Inferior parietal cortex (tissue), 1 donor: ENCODE data around the gene LARGE1.

Experiments
- DNase-seq: peaks from one replicate; pipeline ENCODE4 v3.0.0-alpha.2; 2016; ENCODE audit errors: extremely low spot score

Gene LARGE1

DNA sequence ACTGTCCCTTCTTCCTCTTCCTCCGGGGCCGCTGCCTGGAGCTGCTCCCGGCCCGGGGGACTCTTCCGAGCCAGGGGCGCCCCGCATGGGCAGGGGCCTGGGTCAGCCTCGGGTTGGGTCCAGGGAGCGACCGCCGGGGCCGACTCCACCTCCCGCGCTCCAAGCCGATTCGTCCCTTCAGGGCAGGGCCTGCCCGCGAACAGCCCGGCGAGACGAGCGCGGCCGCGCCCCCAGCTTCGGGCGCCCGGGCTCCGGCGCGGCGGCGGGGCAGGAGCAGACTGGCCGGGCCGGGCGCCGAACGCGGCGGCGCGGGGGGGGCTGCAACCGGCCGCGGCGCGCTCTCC is at the start of gene LARGE1:
Gene LARGE1 (minus strand): TSS at position 280 of the 344 bp plus-strand sequence.
- DNase-seq: no peak

DNA sequence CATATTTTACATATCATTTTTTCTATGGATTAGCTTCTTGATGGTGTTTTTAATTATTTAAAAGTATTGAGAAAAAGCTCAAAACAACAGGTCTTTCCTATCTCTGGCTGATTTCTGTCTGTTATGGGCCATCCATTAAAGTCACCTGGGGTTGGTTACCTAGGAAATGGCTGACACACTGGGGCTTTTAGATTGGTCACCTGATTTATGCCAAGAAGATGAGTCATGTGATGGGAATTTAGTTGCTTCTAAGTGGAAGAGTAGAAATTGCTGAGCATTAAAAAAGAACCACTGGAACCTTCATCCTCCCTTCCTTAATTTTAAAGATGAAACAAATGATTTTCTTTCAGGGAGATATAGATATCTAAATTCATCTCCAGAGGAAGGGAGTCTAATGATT is 48.8 kb upstream of the LARGE1 start:
- no peak for DNase-seq

DNA sequence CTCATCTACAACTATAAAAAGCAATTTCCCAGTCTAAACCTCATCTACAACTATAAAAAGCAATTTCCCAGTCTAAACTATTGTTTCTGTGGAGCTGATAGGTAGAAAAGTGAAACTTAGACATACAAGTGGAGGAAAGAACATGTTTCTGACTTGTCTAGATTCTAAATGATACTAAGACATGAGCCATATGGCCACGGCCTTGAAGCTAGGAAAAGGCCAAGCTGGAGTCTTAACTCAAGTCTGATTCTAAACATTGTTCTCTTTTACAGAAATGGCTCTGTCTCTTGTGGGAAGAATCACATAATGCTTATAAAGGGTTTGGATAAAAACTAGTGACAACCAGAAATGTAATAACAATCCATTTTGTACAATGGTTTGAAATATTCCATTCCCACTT is 43.8 kb upstream of the LARGE1 start:
- DNase-seq: no peak

DNA sequence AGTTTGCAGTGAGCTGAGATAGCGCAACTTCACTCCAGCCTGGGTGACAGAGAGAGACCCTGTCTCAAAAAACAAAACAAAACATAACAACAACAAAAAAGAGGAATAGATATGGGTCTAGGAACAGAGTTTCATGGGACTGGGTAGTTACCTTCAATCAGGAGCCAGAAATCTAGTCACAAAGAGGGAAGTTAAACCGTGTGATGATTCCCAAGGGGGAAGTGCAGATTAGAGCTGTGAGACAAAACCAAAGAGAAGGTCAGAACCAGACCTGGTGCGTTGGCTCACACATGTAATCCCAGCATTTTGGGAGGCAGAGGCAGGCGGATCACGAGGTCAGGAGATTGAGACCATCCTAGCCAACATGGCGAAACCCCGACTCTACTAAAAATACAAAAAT is 42.1 kb upstream of the LARGE1 start:
- no peak for DNase-seq

DNA sequence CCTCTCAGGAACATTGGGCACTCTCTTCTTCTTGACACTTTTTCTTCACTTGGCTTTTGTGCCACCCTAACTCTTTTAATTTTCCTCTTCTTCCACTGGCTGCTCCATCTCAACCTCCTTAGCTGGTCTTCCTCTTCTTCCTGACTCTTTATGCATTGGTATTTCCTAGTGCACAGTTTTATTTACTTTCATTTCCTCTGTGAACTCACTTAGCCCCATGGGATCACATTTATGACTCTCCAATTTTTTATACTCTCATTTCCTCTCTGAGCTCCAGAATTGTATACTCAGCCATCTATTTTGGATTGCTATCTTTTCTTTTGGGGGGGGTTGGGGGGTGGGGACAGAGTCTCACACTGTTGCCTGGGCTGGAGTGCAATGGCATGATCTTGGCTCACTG is 38.5 kb upstream of the LARGE1 start:
- no peak for DNase-seq

DNA sequence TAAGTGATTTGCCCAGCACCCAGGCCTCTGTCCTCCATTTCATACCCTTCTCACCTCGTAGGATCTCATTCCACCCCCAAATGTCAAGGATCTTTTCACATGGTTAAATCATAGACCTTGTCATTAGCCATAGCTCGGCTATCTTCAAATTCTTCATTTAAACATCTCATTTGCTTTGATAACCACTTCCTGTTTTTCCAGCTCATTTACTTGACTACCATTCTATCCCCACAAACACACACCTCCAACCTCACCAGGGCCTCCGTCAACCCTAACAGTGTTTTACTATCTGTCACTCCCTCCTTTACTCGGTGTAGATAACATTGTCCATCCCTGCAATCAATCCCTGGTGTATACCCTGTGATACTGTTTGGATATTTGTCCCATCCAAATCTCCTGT is 36.8 kb upstream of the LARGE1 start:
- DNase-seq: no peak

DNA sequence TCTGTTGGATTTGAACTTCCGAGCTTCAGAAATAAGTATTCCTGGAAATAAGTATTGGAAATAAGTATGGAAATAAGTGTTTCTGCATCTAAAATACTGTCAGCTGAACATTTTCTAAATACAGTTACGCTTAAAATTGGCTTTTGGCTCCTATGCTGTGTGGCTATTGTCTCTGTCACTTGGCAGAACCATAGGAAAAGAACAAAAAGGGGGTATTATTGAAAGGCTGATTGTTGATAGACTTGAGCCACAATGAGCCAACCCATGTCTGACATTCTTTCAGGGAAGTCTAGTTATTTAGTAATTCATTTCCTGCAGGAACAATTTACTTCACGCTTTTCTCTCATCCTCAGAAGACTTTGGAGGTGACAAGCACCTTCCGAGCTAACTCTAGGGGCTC is 32.5 kb upstream of the LARGE1 start:
- DNase-seq: peak; percentile 24

DNA sequence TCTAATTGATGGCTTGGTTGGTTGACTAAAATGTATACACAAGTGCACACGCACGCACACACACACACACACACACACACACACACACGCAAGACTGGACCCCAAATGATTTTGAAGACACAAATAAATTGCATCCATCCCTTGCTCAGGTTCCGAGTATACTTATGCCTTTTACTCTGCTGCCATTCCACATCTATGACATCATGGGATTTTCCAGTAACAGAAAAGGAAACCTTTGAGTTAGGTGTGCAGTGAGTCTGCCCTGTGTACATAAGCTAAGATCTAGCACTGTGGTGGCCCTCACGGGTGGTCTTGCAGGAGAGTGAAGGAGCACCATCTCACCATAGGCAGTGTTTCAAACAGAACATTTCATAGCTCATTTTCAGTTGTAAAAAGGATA is 20.5 kb upstream of the LARGE1 start:
- DNase-seq: no peak

DNA sequence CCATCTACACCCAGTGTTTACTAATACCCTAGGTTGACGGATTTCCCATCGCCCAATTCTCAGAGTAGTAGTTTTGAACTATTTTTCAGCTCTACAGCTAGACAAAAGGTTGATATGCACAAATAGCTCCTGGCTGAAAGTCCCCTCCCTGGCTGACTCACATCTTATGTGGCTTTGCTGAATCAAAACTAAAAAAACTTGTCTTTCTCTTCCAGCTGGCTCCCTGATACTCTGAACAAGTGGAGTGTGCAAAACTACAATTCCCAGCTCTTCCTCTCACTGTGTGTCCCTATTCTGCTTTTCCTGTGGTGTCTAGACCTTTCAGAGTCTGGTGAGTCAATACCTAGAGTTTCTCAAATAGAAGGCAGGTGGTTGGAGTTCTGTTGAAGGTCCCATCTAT is 12.7 kb upstream of the LARGE1 start:
- DNase-seq: no peak

DNA sequence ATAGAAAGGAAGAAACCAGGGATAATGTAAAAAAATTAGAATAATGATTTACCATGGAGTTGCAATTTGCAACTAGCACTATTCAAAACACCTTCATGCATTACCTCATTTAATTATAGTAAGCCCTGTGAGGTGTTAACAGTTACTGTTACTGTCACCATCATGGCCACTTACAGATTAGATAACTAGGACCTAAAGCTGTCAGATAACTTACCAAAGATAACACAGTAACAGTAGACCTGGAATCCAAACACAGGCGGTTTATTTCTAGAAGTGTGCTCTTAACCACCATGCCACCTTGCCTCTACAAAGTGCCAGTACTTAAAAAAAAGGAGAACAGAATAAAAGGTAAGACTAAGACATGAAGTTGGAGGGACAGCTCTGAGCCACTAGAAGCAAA is 11.1 kb upstream of the LARGE1 start:
- DNase-seq: no peak

DNA sequence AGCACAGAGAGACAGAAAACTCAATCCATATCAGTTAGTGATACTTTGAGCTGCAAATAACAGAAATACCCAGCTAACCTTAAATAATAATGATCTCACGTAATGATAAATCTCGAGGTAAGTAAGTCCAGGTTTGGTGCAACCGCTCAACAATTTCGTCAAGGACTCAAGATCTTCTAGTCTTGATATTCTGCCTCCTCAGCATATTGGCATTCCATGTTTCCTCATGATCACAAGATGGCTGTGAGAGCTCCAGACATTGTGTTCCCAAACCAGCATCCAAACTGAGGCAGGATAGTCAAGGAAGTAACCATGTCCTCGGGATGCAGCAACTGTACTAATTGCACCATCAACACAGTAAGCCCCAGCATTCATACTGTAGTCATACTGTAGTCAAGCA is 7.5 kb upstream of the LARGE1 start:
- DNase-seq: no peak

DNA sequence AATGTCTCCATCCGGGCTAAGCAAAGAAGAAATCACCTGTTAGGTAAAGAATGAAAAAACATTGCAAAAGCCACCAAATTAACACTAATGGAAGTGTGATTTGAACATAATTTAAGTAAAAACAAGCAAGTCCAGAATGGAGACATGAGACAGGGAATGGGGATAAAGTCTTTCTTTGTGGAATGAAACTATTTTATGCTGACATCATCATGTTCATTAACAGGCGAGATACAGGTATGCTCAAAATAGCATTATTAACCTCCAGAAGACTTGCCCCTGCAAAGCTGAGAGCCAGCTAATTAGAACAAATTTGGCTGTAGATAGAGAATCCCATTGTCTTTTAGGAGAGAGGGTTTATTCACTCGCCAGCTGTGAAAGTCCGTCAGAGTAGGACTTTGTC is 4.9 kb upstream of the LARGE1 start:
- no peak for DNase-seq

DNA sequence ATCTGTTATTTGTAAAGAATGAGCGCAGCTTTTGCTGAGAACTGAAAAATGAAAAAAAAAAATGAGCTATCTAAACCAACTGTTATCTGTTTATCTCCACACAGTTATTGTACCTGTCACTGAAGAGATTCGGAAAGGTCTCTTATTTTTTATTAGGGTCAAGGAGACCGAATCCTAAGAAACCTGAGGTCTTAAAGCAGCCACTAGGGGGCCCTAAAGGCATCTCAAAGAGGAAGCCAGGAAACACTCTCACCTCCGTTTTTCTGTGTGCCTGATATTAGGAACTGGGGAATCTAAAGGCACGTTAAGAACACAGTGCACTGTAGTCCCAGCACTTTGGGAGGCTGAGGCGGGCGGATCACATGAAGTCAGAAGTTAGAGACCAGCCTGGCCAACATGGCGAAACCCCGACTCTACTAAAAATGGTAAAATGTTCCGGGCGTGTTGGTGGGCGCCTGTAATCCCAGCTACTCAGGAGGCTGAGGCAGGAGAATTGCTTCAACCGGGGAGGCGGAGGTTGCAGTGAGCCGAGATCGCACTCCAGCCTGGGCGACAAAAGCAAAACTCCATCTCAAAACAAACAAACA is 3.5 kb upstream of the LARGE1 start:
- DNase-seq: peak; percentile 90

DNA sequence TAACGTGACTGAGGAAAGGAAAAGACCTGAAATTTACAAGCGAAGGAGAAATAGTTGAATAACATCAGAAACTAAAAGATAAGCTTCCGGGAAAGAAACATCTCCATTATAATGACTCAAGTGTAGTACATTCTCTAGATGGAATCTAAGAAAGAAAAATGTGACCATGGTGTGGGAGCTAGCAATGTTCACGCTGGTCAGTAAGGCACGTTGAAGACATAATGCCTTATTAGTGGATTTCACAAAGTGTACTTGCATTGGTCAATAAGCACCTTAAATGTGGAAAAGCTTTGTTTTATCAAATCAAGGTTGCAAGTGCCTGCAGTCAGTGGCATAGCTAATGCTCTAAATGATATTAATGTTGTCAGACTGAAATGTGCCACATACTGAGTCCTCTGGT is 2.8 kb upstream of the LARGE1 start:
- DNase-seq: peak; percentile 40

DNA sequence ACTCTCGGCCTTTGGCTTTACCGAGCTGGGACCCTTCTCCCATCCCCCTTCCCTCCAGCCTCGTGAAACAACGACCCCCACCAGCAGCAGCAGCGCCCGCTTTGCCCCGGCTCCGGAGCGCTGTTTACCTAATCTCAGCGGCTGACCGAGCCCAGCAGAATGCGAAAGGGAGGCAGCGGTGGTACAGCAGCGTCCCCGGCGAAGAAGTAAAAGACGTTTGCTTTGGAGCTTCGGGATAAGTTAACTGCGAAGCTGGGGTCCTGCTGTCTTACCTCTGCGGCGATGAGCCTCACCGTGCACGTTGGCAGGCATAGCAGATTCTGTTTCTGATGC is 2.0 kb upstream of the LARGE1 start:
- no peak for DNase-seq

DNA sequence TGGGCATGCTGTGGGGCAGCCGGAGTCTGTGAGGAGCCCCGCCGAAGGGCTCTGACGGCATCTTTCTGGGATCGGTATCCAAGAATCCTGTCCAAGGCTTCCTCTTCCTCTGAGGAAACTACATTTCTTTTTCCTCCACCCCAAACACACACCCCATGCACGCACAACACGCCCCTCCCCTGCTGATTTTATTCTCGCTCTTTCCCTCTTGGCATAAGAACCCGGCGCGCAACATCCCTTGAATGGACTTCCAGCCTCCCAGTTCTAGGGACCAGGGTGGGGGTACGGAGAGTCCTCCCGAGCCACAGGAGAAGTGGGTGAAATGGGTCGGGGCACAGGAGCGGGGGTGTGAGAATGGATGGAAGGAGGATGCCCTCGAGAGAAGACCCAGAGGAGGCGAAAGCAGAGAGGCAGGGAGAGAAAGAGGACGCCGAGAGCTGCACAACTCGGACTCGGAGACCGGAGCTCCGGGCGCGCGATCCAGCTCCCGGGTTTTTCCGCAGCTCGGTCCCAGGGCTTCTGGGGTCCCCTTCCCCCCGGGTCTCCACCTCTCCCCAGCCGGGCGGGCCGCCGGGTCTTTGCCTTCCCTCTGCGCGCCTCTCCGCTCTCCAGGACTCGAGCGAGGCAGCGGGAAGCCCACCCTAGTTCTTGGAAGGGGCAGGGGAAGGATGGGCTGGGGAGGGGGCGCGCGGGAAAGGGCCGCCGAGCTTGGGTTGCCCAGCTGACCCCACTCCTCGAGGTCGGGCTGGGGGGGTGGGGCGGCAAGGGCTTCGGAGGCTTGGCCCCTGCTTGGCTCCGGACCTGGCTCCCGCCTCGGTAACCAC is 1.5 kb upstream of the LARGE1 start:
- peak; percentile 41 for DNase-seq

DNA sequence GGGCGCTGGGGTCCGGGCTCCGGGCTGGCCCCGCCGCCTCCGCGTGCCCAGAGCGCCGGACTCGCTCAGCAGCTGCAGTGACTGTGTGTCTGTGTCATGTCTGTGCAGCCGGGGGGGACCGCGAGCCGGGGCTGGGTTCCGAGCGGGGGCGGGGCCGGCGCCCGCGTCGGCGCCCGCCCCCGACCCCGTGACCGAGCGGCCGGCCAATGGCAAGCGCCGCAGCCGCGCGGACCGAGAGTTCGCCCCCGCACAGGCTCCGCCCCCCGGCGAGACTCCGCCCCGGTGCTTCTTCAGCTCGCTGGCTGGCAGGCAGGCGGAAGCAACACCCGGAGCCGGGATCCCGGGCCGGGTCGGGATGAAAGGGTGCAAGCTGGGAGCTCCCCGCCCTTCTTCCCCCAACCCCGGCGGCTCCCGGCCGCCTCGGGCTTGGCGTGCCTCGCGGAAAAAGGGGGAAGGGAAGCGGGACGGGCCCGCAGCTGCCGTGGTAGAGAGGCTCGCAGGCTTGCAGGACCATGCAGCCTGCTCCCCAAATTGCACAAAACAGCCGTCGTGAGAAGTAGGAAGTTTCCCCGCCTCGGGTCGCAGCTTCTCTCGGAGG is 750 bp upstream of the LARGE1 start:
- peak; percentile 93 for DNase-seq

DNA sequence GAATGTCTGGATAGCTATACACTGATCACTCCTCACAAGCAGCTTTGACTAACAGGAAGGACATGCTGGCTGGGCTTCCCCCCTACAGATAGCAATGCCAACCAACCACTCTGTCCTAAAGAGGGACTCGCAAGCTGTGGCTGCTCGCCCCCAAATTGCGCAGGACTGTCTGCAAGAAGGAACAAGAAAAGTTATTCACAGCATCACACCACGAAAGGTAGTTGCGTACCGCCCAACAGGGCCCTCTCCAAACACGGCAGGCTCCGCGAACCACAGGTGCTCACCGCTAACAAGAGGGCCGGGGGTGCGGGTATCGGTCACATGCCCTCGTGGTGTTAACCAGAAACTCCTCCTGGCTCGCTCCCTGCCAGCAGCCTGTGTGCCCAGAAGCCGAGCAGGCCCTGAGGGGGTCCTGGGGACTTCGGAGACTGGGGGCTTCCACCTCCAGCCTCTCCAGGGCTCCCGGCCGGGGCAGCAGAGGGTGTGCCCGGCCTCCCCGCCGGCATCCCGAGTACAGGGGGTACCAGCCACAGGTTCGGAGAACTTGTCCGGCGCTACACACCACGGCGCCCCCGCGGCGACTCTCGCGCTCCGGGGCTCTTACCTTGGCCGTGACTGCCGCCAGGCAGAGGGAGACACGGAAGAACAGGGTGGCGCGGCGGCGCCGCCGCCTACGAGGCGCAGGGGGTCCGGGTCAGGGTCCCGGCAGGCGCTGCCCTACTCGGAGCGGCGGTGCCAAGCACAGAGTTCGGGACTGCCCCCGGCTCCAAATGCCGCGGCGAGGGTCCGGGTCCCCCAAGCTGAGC is 682 bp downstream of the LARGE1 start:
- DNase-seq: no peak

DNA sequence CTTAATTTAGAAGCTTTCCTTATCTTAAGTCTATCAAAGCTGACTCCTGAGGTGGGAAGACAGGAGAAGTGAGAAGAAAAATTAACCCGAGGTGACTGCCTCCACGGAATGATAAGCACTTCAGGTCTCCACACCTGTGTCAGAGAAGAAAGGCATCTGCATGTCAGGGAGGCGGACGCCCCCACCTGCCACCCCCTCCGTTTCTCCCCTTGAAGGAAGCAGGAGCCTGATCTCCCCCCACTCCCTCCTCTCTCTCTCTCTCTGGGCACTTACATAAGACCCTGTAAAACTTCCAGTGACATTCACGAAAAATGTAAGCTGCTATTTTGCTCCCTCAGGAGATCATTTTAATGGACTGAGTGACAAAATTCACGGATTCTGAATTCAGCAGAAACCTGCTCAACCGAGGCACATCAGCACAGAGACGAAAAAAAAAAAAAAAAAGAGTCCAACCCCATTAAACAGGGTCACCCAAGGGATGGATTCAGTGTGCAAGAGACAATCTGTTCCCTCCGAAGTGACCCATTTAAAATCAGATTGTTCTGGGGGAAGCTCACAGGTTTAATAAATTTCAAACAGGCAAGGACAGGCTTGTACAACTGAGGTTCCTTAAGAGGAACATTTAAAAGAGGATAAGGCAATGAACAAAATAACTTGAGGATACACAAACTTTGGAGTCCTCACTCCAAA is 1.5 kb downstream of the LARGE1 start:
- DNase-seq: no peak

DNA sequence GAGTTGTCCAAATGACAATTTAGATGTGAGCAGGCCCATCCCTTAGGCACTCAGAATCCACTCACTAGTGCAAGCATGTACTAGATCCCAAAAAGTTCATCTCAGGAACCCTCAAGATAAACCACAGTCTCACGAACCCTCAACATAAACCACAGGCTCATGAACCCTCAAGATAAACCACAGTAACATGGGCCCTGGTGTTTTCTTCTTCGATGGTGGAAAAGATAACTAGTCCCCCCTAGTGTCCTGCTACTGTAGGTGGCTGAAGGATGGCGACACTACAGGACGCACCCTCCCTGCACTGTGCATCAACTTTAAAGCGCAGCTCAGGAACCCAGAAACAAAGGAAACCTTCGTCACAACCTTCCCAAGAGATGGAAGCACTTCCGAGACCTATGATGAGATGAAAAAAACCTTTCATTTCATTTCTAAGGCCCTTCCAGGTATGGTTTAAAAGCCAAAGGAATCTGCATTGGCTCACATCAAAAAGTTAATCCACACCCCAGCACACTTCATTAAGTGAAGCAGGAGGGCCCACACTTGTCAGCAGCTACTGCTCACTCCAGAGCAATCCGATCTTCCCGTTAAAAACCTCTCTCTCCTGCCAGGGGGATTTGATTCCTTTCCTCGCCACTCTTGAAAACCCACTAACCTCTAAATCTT is 2.4 kb downstream of the LARGE1 start:
- no peak for DNase-seq

DNA sequence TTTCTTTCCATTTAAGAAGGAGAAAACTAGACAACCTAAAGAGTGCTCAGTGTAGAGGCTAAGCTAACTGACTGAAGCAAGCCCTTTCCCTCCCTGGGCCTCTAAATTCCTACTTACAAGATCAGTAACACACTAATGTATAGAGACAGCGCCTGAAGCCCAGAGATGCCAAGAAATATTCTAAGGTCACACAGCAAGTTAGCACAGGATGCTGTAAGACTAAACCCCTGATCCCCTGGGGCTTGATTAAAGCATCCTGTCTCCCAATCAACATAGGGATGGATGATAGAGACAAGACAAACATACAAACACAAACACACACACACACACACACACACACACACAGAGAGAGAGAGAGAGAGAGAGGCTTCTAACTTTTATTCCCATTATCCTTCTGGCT is 5.6 kb downstream of the LARGE1 start:
- no peak for DNase-seq

DNA sequence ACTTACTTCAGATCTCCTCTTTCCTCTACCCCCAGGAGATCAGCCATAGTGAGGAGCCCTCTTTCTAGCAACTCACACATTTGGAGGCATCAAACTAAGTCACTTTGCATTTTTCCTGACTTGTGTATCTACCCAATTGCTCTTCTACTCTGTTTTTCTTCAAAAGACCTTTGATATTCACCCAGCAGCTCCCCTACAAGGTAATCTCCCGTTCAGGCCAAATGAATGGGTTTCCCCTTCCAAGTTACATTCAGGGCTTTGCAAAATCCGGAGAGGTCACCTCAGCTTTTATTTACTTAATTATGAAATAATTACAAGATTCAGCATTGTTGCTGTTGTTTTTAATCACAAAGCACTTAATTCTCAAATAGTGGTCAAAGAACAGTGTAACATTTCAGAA is 6.1 kb downstream of the LARGE1 start:
- no peak for DNase-seq
